HepG2 (cell line): ENCODE results near the gene TEX35. TPM values are rescaled to one million over a fixed set of nuclear protein-coding genes. Genes with fewer than 3 reads are reported as not detected.

Source experiments
- BCL6 ChIP-seq: IDR thresholded peaks from 2 replicates; pipeline ENCODE4 v1.6.1; 2016; ENCODE audit warnings: missing genetic modification reagents, missing compliant biosample characterization
- GLI4 ChIP-seq: sonication (generic); formaldehyde crosslinking; IDR thresholded peaks from 2 replicates; pipeline ENCODE4 v1.5.1; 2020; ENCODE audit warnings: missing genetic modification reagents, mild to moderate bottlenecking, moderate library complexity, borderline replicate concordance
- HINFP ChIP-seq: sonication (generic); formaldehyde crosslinking; IDR thresholded peaks from 2 replicates; pipeline ENCODE4 v1.4.0; 2020; ENCODE audit warnings: low read depth, mild to moderate bottlenecking, missing genetic modification reagents
- KAT8 ChIP-seq: IDR thresholded peaks from 2 replicates; pipeline ENCODE4 v1.6.1; 2016; ENCODE audit warnings: missing genetic modification reagents, missing compliant biosample characterization
- KLF12 ChIP-seq: sonication (generic); formaldehyde crosslinking; IDR thresholded peaks from 2 replicates; pipeline ENCODE4 v1.4.0; 2020; ENCODE audit warnings: missing genetic modification reagents, borderline replicate concordance
- KLF13 ChIP-seq: sonication (generic); formaldehyde crosslinking; IDR thresholded peaks from 2 replicates; pipeline ENCODE4 v1.4.0; 2020; ENCODE audit warnings: mild to moderate bottlenecking, missing genetic modification reagents
- MAX ChIP-seq: IDR thresholded peaks from 2 replicates; pipeline ENCODE4 v1.6.1; 2012; ENCODE audit warnings: inconsistent platforms
- MAZ ChIP-seq, 2 experiments: sonication (generic) in 1 of 2; formaldehyde crosslinking in 1 of 2; IDR thresholded peaks; 2 replicates each; pipeline versions ENCODE4 v1.5.0 to v1.6.1; 2012 to 2020; ENCODE audit warnings: low read depth in 2 of 2, mild to moderate bottlenecking in 2 of 2, borderline replicate concordance in 1 of 2, improper control_type of control experiment in 1 of 2, low read length in 1 of 2, missing genetic modification reagents in 1 of 2, moderate library complexity in 1 of 2
- MED1 ChIP-seq: sonication (generic); formaldehyde crosslinking; IDR thresholded peaks from 2 replicates; pipeline ENCODE4 v1.4.0; 2020; ENCODE audit warnings: missing genetic modification reagents
- MEIS2 ChIP-seq: sonication (generic); formaldehyde crosslinking; IDR thresholded peaks from 2 replicates; pipeline ENCODE4 v1.9.0; 2021; ENCODE audit warnings: mild to moderate bottlenecking, missing genetic modification reagents
- MTA3 ChIP-seq: sonication (generic); formaldehyde crosslinking; IDR thresholded peaks from 2 replicates; pipeline ENCODE4 v1.4.0; 2020; ENCODE audit warnings: missing genetic modification reagents
- NONO ChIP-seq, 2 experiments: fragments of 450-650 bp in 1 of 2; sonication (generic) in 1 of 2; formaldehyde crosslinking in 1 of 2; IDR thresholded peaks in 1 of 2; conservative IDR thresholded peaks in 1 of 2; 2 replicates each; pipeline versions ENCODE4 v1.6.1 to v1.8.0; 2017 to 2022; ENCODE audit warnings: mild to moderate bottlenecking in 1 of 2, missing genetic modification reagents in 1 of 2, moderate library complexity in 1 of 2
- REL ChIP-seq: sonication (generic); formaldehyde crosslinking; conservative IDR thresholded peaks from 2 replicates; pipeline ENCODE4 v1.8.0; 2022; ENCODE audit warnings: mild to moderate bottlenecking, missing genetic modification reagents, moderate library complexity
- SIX1 ChIP-seq: sonication (generic); formaldehyde crosslinking; IDR thresholded peaks from 2 replicates; pipeline ENCODE4 v1.4.0; 2020; ENCODE audit warnings: missing genetic modification reagents, borderline replicate concordance
- SSRP1 ChIP-seq: IDR thresholded peaks from 2 replicates; pipeline ENCODE4 v1.6.1; 2016; ENCODE audit warnings: control low read depth
- TBX2 ChIP-seq: sonication (generic); formaldehyde crosslinking; IDR thresholded peaks from 2 replicates; pipeline ENCODE4 v1.5.0; 2020; ENCODE audit warnings: missing genetic modification reagents, mild to moderate bottlenecking, borderline replicate concordance
- TRIM24 ChIP-seq: sonication (generic); formaldehyde crosslinking; IDR thresholded peaks from 2 replicates; pipeline ENCODE4 v1.8.0; 2022; ENCODE audit warnings: mild to moderate bottlenecking, missing genetic modification reagents
- ZNF136 ChIP-seq: sonication (generic); formaldehyde crosslinking; IDR thresholded peaks from 2 replicates; pipeline ENCODE4 v1.8.1; 2022; ENCODE audit warnings: low read depth, mild to moderate bottlenecking, moderate library complexity, missing genetic modification reagents
- ZNF282 ChIP-seq: fragments of 450-650 bp; IDR thresholded peaks from 2 replicates; pipeline ENCODE4 v1.6.1; 2018; ENCODE audit not compliant: partially characterized antibody
- ZNF414 ChIP-seq: sonication (generic); formaldehyde crosslinking; IDR thresholded peaks from 2 replicates; pipeline ENCODE4 v1.5.0; 2020; ENCODE audit warnings: missing genetic modification reagents
- ZNF512B ChIP-seq: sonication (generic); formaldehyde crosslinking; IDR thresholded peaks from 2 replicates; pipeline ENCODE4 v1.5.1; 2020; ENCODE audit warnings: missing genetic modification reagents, mild to moderate bottlenecking, borderline replicate concordance
- ZNF530 ChIP-seq: sonication (generic); formaldehyde crosslinking; IDR thresholded peaks from 2 replicates; pipeline ENCODE4 v1.5.0; 2020; ENCODE audit warnings: low read depth, mild to moderate bottlenecking, missing genetic modification reagents
- ZNF543 ChIP-seq: sonication (generic); formaldehyde crosslinking; IDR thresholded peaks from 2 replicates; pipeline ENCODE4 v1.4.0; 2020; ENCODE audit warnings: mild to moderate bottlenecking, missing genetic modification reagents
- ZNF550 ChIP-seq: sonication (generic); formaldehyde crosslinking; IDR thresholded peaks from 2 replicates; pipeline ENCODE4 v1.4.0; 2020; ENCODE audit warnings: mild to moderate bottlenecking, missing genetic modification reagents, borderline replicate concordance
- ZNF670 ChIP-seq: sonication (generic); formaldehyde crosslinking; IDR thresholded peaks from 2 replicates; pipeline ENCODE4 v1.8.0; 2022; ENCODE audit warnings: mild to moderate bottlenecking, missing genetic modification reagents, borderline replicate concordance
- polyA plus RNA-seq, 8 experiments: library from polyadenylated mRNA; depleted of rRNA in 3 of 8; stranded (reverse) in 7 of 8; unstranded in 1 of 8; fragments of >200 nt; fragmentation: Illumina TruSeq in 4 of 8; extraction: Trizol in 4 of 8; gene quantifications; 2 replicates each; pipeline versions ENCODE4 v1.2.1 to v1.2.3, GENCODE V29; 2011 to 2016; ENCODE audit warnings: low read depth in 4 of 8, missing spikeins in 1 of 8, mixed read lengths in 1 of 8; ENCODE audit not compliant: insufficient read depth in 1 of 8
- total RNA-seq, 5 experiments: library from RNA; depleted of rRNA; stranded (reverse); fragments of >200 nt; fragmentation: Illumina TruSeq; extraction: Trizol; gene quantifications; 2 replicates each; pipeline ENCODE4 v1.2.3, GENCODE V29; 2016; ENCODE audit warnings: low read depth in 1 of 5

TEX35 gene
- total and polyA plus RNA-seq, 2 of the 13 experiments (the other 11 are each of a cell fraction or from before 2014, with no cell fraction given): not detected

GRCh38 chr1:178536844-178537371 lies 24.0 kb downstream of the TEX35 start (continued):
- no peak for TF ChIP-seq TRIM24
- no peak for TF ChIP-seq SSRP1 (CRISPR knock-in tag)
- no peak for TF ChIP-seq GLI4 (CRISPR knock-in tag)
- TF ChIP-seq ZNF282: no peak
- TF ChIP-seq MTA3 (CRISPR knock-in tag): no peak
- TF ChIP-seq SIX1: no peak
- no peak for TF ChIP-seq ZNF512B (CRISPR knock-in tag)
- 0 out of 2 replicates have a peak, but pooled peaks have one; percentile 47 for TF ChIP-seq MEIS2 (CRISPR knock-in tag)
- no peak for TF ChIP-seq KAT8
- TF ChIP-seq MAX: no peak
- TF ChIP-seq BCL6: no peak
- no peak for TF ChIP-seq MAZ (IDR thresholded peaks at IDR 0.05; ENCODE audit: borderline replicate concordance, low read depth, low read length)
- TF ChIP-seq MAZ (CRISPR knock-in tag; IDR thresholded peaks at IDR 0.05; ENCODE audit: low read depth): no peak
- no peak for TF ChIP-seq HINFP (CRISPR knock-in tag)
- TF ChIP-seq NONO (IDR thresholded peaks at IDR 0.05): no peak
- no peak for TF ChIP-seq NONO (CRISPR knock-in tag; conservative IDR thresholded peaks at IDR 0.05)
- no peak for TF ChIP-seq ZNF670
- TF ChIP-seq ZNF136 (CRISPR knock-in tag): no peak
- no peak for TF ChIP-seq ZNF550 (CRISPR knock-in tag)
- TF ChIP-seq ZNF530 (CRISPR knock-in tag): no peak
- TF ChIP-seq KLF12 (CRISPR knock-in tag): no peak
- TF ChIP-seq TBX2 (CRISPR knock-in tag): no peak
- peak; percentile 35; the same call in 1 of the 2 replicates for TF ChIP-seq MED1
- TF ChIP-seq ZNF414 (CRISPR knock-in tag): no peak
- TF ChIP-seq KLF13: no peak
- no peak for TF ChIP-seq ZNF543 (CRISPR knock-in tag)
- no peak for TF ChIP-seq REL (CRISPR knock-in tag)
